LNCaP clone FGC (cell line): ENCODE data around the gene CRCP.
"Not testable (repeated sequence)": the region's sequence is repeated elsewhere in the genome, so short reads cannot be mapped to it uniquely, and the experiment has no call there.

Experiments
- DNase-seq: peaks from one replicate; pipeline ENCODE4 v3.0.0-alpha.2; 2011; ENCODE audit warnings: low read depth
- H3K4me3 ChIP-seq: 2 replicates; pipeline ENCODE4 v1.5.1; 2011; ENCODE audit warnings: mild to moderate bottlenecking, low read depth, low read length, control low read depth
- TF ChIP-seq, protein P1 (sequence below): IDR thresholded peaks from 2 replicates; pipeline ENCODE4 v1.5.1; 2012; ENCODE audit warnings: mild to moderate bottlenecking; ENCODE audit not compliant: control insufficient read depth, insufficient read depth; ENCODE audit errors: extremely low read depth

CRCP gene

GRCh38 chr7:66140924-66141323, 26.3 kb downstream of the CRCP start:
- H3K4me3 ChIP-seq = no peak overlapping the region
- peak; percentile 10 for DNase-seq
- TF ChIP-seq, protein P1, sequence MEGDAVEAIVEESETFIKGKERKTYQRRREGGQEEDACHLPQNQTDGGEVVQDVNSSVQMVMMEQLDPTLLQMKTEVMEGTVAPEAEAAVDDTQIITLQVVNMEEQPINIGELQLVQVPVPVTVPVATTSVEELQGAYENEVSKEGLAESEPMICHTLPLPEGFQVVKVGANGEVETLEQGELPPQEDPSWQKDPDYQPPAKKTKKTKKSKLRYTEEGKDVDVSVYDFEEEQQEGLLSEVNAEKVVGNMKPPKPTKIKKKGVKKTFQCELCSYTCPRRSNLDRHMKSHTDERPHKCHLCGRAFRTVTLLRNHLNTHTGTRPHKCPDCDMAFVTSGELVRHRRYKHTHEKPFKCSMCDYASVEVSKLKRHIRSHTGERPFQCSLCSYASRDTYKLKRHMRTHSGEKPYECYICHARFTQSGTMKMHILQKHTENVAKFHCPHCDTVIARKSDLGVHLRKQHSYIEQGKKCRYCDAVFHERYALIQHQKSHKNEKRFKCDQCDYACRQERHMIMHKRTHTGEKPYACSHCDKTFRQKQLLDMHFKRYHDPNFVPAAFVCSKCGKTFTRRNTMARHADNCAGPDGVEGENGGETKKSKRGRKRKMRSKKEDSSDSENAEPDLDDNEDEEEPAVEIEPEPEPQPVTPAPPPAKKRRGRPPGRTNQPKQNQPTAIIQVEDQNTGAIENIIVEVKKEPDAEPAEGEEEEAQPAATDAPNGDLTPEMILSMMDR = peak; percentile 71

DNA sequence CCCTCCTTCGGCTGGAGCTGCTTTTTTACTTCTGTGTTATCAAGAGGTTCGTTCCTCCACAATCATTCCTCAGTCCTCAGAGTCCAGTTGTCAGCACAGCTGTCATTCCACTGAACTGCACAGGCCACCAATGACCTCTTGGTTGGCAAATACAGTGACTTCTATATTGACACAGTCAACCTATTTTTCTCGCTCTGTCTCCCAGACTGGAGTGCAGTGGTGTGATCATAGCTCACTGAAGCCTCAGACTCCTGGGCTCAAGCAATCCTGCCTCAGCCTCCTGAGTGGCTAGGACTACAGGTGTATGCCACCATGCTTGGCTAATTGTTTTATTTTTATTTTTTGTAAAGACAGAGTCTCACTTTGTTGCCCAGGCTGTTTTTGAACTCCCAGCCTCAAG, 27.7 kb downstream of the CRCP start:
- TF ChIP-seq, protein P1 = no peak
- no peak for DNase-seq
- H3K4me3 ChIP-seq = no peak overlapping the region

- DNase-seq = no peak
- no peak overlapping the region for H3K4me3 ChIP-seq
- TF ChIP-seq, protein P1 = no peak
Measured at GRCh38 chr7:66142996-66143395, 28.3 kb downstream of the CRCP start.

DNA sequence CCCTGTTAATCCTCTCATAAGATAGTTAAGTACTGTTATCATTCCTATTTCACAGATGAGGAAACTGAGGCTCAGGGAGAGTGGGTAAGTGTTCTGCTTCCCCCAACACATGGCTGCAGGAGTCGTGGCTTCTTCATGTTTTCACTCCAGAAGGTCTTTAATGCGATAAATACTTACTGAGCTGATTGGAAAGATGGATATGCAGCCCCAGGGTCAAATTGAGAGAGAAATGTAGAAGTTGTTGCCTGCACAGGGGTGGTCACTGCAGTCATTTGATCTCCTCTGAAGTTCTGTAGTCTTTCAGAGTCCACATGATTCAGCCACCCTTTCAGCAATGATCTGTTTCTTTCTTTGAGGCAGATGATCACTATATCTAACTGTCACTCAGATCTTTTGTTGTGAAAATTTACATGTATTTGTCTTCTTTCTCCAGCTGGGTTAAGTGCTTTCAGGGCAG, 29.3 kb downstream of the CRCP start:
- no peak for DNase-seq
- TF ChIP-seq, protein P1 = no peak

DNA sequence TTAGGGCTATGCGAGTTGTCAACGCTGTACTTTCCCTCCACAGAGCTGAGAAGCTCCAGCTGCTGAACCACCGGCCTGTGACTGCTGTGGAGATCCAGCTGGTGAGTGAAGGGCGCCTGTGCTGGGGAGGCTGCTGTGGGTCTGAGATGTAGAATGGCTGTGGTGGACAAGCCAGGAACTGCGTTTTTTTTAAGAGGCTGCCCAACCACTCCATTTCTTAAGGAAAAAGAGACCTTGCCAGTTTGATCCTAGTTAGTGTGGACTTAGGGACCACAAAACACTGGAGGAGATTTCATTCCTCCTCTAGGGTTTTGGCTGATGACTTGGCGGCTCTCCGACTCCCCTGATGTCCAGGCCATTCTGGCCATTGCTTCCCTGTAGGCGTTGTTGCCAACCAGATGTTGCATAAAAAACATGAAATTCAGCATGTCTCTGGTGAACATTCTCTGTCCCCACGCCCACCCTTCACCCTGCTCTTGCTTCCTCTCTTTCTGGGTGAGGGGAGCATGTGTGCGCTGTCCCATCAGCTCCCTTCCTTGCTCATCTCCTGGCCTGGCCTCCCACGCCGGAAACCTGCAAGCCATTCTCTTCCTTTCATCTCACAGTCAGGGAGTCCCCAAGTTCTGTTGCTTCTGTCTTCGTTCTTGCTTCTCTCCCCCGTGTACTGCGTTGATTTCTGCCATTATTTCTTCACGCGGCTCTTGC, 30.9 kb downstream of the CRCP start:
- no peak for DNase-seq
- TF ChIP-seq, protein P1 = no peak
- H3K4me3 ChIP-seq = no peak overlapping the region

More for the DNA sequence above, 29.3 kb downstream of the CRCP start:
- H3K4me3 ChIP-seq = no peak overlapping the region

DNA sequence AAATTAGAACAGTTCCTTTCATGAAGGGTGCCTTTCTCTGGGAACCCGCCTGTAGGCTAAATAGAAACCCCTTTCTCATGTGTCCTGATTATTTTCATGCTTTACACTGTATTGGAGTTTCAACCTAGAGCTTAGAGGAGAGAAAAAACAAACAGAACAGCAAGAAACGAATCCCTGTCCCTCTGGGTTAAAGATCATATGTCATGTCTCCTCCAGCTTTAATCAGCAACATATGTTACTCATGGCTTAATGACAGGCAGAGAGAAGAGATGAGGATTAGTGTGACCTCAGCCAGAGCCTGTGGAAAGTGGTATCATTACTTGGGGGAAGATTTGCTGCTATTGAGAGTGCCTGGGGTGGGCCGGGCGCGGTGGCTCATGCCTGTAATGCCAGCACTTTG, 32.1 kb downstream of the CRCP start:
- TF ChIP-seq, protein P1 = no peak

DNA sequence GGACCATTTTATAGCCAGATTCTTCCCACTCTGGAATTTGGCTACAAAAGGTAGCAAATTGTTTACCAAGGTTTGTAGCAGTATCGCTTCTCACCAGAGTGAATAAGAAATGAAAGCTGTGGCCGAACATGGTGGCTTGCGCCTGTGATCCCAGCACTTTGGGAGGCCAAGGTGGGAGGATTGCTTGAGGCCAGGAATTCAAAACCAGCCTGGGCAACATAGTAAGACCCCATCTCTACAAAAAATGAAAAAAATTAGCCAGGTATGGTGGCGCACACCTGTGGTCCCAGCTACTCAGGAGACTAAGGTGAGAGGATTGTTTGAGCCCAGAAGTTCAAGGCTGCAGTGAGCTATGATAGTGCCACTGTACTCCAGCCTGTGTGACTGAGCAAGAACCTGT, 33.0 kb downstream of the CRCP start:
- not testable (repeated sequence) for DNase-seq, H3K4me3 ChIP-seq

More for the DNA sequence above, 32.1 kb downstream of the CRCP start:
- no peak overlapping the region for H3K4me3 ChIP-seq
- DNase-seq = no peak
